Body of pancreas (tissue), 4 donors: Measurements from ENCODE around the gene FOXC1.

ENCODE experiments used
- CTCF ChIP-seq, 7 experiments: fragments of 450-650 bp in 4 of 7; fragments of 200-600 bp in 3 of 7; sonication (generic) in 3 of 7; IDR thresholded peaks; one replicate each; pipeline ENCODE4 v1.5.1; 2016 to 2019; ENCODE audit warnings: antibody characterized with exemption in 7 of 7
- POLR2A ChIP-seq, 3 donors: fragments of 450-650 bp; IDR thresholded peaks; one replicate each; pipeline ENCODE4 v1.6.1; 2016; ENCODE audit warnings: antibody characterized with exemption in 3 of 3, mild to moderate bottlenecking in 2 of 3

DNA sequence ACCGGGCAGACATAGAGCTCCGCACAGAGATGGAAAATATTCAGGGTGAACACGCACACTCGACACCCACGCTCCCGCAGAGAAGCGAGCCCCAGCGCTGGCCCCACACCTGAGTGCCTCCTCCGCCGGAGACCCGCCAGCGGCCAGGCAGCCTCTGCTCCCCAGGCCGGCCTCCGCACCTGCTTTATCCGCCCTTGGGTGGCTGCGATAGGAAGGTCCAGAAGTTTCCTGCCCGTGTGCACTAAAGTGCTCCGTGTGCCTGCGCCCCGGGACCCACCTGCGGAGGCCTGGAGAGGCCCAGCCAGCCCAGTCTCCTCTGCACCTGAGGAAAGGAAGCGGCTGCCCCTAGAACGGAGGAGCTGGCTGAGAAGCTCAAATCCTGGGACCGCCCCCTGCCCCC is 10.8 kb upstream of the FOXC1 start:
- TF ChIP-seq CTCF (IDR thresholded peaks at IDR 0.05) (no peak), POLR2A (IDR thresholded peaks at IDR 0.05) (no peak)
